Measurements from ENCODE around the gene CBARP.
A peak's percentile ranks its signal among the peaks of the same experiment; 100 is the strongest.

CBARP gene

DNA sequence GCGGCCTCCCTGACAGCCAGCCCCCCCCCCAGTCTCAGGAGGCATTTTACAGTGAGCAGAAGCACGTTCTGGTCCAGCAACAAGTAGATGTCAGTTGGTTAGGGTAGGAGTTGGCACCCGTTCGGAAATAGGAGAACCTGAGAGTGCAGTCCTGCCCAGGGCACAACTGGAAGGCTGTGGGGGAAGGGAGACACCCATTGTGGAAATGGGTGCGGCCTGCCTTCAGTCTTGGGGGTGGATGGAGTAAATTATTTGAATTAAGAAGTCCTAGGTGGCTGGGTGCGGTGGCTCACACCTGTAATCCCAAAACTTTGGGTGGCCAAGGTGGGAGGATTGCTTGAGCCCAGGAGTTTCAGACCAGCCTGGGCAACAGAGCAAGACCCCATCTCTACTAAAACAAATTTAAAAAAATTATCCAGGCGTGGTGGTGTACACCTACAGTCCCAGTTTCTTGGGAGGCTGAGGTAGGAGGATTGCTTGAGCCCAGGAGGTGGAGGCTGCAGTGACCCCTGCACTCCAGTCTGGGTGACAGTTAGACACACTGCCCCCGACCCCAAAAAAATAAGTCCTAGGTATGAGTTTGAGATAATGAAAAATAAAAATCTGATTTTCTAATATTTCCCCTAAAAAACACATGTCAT is 32.5 kb upstream of the CBARP start:
- no peak for FAIRE-seq
- TF ChIP-seq, protein P1, sequence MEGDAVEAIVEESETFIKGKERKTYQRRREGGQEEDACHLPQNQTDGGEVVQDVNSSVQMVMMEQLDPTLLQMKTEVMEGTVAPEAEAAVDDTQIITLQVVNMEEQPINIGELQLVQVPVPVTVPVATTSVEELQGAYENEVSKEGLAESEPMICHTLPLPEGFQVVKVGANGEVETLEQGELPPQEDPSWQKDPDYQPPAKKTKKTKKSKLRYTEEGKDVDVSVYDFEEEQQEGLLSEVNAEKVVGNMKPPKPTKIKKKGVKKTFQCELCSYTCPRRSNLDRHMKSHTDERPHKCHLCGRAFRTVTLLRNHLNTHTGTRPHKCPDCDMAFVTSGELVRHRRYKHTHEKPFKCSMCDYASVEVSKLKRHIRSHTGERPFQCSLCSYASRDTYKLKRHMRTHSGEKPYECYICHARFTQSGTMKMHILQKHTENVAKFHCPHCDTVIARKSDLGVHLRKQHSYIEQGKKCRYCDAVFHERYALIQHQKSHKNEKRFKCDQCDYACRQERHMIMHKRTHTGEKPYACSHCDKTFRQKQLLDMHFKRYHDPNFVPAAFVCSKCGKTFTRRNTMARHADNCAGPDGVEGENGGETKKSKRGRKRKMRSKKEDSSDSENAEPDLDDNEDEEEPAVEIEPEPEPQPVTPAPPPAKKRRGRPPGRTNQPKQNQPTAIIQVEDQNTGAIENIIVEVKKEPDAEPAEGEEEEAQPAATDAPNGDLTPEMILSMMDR (IDR thresholded peaks at IDR 0.05; ENCODE audit: insufficient read depth, missing control alignments) = no peak
- no peak for DNase-seq (ENCODE audit: insufficient read length, low spot score)

DNA sequence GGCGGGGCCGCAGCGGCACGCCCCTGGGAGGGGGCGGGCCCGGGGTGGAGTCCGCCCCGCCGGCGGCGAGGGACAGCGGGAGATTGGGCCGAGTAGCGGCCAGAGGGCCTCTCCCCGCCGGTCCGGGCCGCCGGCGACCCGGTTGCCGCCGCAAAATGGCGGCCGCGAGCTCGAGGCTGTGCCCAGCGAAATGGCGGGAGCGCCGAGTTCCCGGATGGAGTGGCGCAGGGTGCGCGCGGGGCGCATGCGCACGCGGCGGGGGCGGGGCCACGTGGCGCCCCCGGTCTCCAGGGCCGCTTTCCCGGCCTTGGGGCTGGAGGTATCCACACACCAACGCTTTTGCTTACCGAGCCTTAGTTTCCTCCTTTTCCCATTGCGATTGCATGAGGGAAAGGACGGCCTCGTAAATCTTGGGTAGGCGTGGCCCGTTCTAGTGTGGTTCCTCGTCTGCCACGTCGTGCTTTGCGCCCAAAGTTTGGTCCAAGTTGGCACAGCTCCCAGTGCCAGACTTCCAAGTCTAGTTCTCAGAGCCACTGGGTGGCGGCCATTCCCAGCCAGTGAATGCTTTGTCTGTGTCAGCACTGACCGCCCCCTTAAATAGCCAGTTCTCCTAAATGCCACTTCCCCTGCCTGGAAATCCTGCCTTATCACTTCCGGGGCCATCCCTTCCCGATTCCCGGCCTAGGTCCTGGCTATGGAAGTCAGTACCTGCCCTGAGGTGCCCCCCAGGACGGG is 31.8 kb upstream of the CBARP start:
- TF ChIP-seq, protein P1 (IDR thresholded peaks at IDR 0.05; ENCODE audit: insufficient read depth, missing control alignments) = no peak
- DNase-seq (ENCODE audit: insufficient read length, low spot score) (peak; percentile 92), FAIRE-seq (no peak)

DNA sequence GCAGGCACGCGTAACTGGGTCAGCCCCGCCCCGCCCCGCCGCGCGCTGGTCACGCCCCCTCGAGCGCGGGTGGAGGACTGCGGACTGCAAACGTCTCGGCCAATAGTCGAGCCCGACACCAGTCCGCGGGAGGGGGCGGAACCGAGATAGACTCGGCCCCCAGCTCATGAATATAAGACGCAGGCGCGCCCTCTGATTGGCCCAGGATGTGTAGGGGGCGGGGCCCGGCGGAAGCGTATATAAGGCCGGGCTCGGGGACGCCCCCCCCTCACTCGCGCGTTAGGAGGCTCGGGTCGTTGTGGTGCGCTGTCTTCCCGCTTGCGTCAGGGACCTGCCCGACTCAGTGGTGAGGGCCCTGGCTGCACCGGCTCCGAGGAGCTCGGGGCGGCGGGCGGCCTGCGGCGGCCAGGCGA is 31.3 kb upstream of the CBARP start, which contains the start of gene CIRBP:
TSS of gene CIRBP (plus strand) at position 268 of the 413 bp plus-strand sequence. CDS start 1,602 bp downstream, outside the sequence.
- FAIRE-seq (no peak), DNase-seq (ENCODE audit: insufficient read length, low spot score) (peak; percentile 98)
- TF ChIP-seq, protein P1 (IDR thresholded peaks at IDR 0.05; ENCODE audit: insufficient read depth, missing control alignments) = no peak

DNA sequence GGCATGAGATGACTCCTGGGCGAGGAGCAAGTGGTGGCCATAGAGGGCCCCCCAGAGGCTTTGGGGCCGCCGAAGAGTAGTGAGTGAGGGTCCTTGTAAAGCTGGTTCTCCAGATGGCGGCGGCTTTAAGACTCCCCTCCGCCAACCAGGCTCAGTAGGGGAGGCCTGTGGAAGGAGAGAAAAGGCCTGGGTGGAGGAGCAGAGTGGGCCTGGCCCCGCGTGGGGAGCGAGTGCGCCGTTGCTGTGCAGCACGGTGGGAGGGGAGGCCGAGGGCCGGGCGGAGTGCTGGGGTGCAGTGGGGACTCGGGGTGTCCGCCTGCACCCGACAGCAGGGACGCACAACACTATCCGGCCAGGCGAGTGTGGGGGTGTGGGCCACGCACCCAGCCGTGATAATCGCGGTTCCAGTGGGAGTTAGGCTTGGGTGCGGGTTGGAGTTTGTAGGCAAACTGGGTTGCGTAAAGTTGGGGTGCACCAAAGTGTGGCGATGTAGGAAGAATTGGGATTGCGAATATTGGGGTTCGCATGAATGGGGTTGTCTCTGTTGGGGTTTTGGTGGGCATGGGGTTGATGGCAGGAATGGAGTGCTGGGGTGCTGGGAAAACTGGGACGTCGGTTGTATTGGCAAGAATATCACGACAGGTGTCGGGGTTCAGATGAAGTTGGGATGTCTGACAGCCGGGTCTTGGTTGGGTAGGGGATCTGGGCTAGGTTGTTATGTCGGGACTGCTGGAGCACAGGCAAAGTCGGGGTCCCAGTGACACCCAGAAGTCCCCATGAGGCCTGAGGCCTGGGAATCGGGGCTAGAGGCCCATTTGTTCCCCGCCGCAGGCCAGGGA is 30.6 kb upstream of the CBARP start:
- DNase-seq (ENCODE audit: insufficient read length, low spot score) (no peak), FAIRE-seq (no peak)
- TF ChIP-seq, protein P1 (IDR thresholded peaks at IDR 0.05; ENCODE audit: insufficient read depth, missing control alignments) = no peak

DNA sequence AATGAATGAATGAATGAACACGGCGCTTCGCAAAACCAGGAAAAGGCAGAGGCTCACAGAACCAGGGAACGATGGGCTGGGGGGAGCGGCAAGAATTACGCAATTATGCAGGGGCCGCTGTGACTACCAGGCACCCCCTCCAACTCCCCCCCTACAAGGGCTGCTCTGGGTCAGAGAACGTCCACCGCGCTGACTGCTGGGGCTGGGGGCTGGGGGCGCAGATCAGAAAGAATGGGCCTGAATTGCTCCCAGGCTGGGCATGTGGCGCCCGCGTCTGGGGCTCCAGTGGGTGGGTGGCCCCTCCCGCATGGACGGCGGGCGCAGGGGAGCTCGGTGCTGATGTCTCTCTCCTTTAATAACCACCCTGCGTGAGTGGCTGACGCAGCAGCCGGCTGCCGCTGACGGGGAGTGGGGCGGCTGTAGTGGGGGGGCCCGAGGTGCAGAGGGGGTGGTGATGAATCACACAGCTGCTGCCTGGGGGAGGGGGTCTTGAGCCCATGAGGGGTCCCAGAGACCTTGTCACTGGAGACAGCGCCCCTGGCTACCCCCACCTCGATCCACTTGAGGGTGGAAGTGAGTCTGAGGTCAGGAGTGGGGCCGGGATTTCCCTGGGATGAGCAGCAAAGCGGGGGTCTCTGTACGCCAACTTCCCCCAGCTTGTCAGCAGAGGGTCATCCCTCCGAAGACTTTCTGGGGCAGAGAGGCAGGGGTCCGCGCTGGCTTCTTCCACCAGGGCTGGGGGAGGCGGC is 29.8 kb upstream of the CBARP start:
- TF ChIP-seq, protein P1 (IDR thresholded peaks at IDR 0.05; ENCODE audit: insufficient read depth, missing control alignments) = no peak
- no peak for FAIRE-seq

DNA sequence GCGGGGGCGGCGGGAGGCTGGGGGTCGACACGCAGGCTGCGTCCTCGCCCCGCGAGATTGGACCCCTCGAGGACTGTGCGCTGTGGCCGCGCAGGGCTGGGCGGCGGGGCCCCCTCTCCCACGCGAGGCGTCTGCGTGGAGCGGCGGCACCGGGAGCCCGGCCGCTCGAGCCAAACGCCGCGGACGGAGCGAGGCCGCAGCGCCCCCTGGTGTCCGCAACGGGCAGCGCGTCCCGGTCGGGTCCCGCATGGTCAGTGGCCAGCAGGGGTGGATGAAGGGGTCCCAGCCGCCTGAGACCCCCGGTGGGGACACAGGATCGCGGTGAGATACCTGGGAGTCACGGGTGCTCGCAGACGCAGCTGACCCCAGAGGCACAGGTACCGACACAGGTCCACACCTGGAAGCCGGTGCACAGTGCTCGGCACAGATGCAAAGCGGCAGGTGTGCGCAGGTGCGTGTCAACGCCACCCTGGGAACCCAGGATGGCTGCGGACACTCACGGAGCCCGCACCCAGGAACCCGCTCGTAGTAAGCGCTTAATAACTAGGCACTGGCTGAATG is 29.2 kb upstream of the CBARP start:
- no peak for FAIRE-seq
- TF ChIP-seq, protein P1 (IDR thresholded peaks at IDR 0.05; ENCODE audit: insufficient read depth, missing control alignments) = peak; percentile 74
- DNase-seq (ENCODE audit: insufficient read length, low spot score) = no peak

More for the DNA sequence above, 29.8 kb upstream of the CBARP start:
- DNase-seq (ENCODE audit: insufficient read length, low spot score) = no peak
